Glomerular visceral epithelial cell (primary cell): ENCODE data around the gene RTL1.

ENCODE experiments used
- DNase-seq: peaks from one replicate; pipeline ENCODE4 v3.0.0-alpha.2; 2016; ENCODE audit errors: extremely low spot score

RTL1 gene

GRCh38 chr14:100851586-100851916 is 52.0 kb downstream of the RTL1 start:
- DNase-seq = no peak

GRCh38 chr14:100850841-100851585 is 52.5 kb downstream of the RTL1 start:
- peak; percentile 33 for DNase-seq

GRCh38 chr14:100849115-100849781 is 54.3 kb downstream of the RTL1 start:
- no peak for DNase-seq

GRCh38 chr14:100846309-100846859 is 57.1 kb downstream of the RTL1 start:
- no peak for DNase-seq

- no peak for DNase-seq
Observed at GRCh38 chr14:100845341-100845740, 58.2 kb downstream of the RTL1 start.

- DNase-seq = no peak
Observed at GRCh38 chr14:100844846-100845245, 58.7 kb downstream of the RTL1 start.

GRCh38 chr14:100844421-100844820 is 59.1 kb downstream of the RTL1 start:
- no peak for DNase-seq

- DNase-seq = no peak
Observed at GRCh38 chr14:100844082-100844408, 59.5 kb downstream of the RTL1 start.

GRCh38 chr14:100842799-100843198 is 60.7 kb downstream of the RTL1 start:
- peak; percentile 13 for DNase-seq

GRCh38 chr14:100841761-100842403 is 61.6 kb downstream of the RTL1 start:
- no peak for DNase-seq

- DNase-seq = no peak
Observed at GRCh38 chr14:100841066-100841760, 62.3 kb downstream of the RTL1 start.

- DNase-seq = no peak
Observed at GRCh38 chr14:100840286-100841065, 63.0 kb downstream of the RTL1 start.

- DNase-seq = no peak
Observed at GRCh38 chr14:100839681-100840111, 63.8 kb downstream of the RTL1 start.

- no peak for DNase-seq
Observed at GRCh38 chr14:100839315-100839585, 64.3 kb downstream of the RTL1 start.

GRCh38 chr14:100838493-100839314 is 64.8 kb downstream of the RTL1 start:
- DNase-seq = no peak

GRCh38 chr14:100837805-100838350 is 65.6 kb downstream of the RTL1 start:
- DNase-seq = no peak

- DNase-seq = no peak
Observed at GRCh38 chr14:100836941-100837804, 66.3 kb downstream of the RTL1 start.

- DNase-seq = no peak
Observed at GRCh38 chr14:100836311-100836805, 67.2 kb downstream of the RTL1 start.

GRCh38 chr14:100835548-100836310 is 67.8 kb downstream of the RTL1 start:
- no peak for DNase-seq
